K562 (cell line): ENCODE results near the gene SPTBN4. TPM values are rescaled to one million over a fixed set of nuclear protein-coding genes. Genes with fewer than 3 reads are reported as not detected.

Source experiments
- ARID3B ChIP-seq: fragments of 250-450 bp; sonication (Bioruptor Pico); IDR thresholded peaks from 2 replicates; pipeline ENCODE4 v1.4.0; 2020; ENCODE audit warnings: borderline replicate concordance
- ARNT ChIP-seq, 2 experiments: fragments of 450-650 bp; IDR thresholded peaks; 2 replicates each; pipeline ENCODE4 v1.6.1; 2016; ENCODE audit warnings: mild to moderate bottlenecking in 1 of 2
- CAMTA2 ChIP-seq: fragments of 250-450 bp; sonication (Bioruptor Pico); conservative IDR thresholded peaks from 2 replicates; pipeline ENCODE4 v1.5.1; 2022
- CTCFL ChIP-seq: IDR thresholded peaks from 2 replicates; pipeline ENCODE4 v1.6.1; 2011; ENCODE audit warnings: borderline replicate concordance, low read depth, mild to moderate bottlenecking, moderate library complexity, low read length; ENCODE audit not compliant: insufficient read depth, poor library complexity, severe bottlenecking
- EP400 ChIP-seq: fragments of 450-650 bp; IDR thresholded peaks from 2 replicates; pipeline ENCODE4 v1.6.1; 2017; ENCODE audit warnings: antibody characterized with exemption, mild to moderate bottlenecking, moderate library complexity
- GTF3C2 ChIP-seq: IDR thresholded peaks from 3 replicates; pipeline ENCODE4 v1.6.1; 2011; ENCODE audit warnings: borderline replicate concordance, mild to moderate bottlenecking, moderate library complexity; ENCODE audit not compliant: insufficient read length; ENCODE audit errors: extremely low read depth
- HCFC1 ChIP-seq: IDR thresholded peaks from 2 replicates; pipeline ENCODE4 v1.6.1; 2012; ENCODE audit warnings: low read depth, low read length, improper control_type of control experiment
- HDAC2 ChIP-seq: fragments of 450-650 bp; IDR thresholded peaks from 2 replicates; pipeline ENCODE4 v1.6.1; 2016; ENCODE audit warnings: mild to moderate bottlenecking
- KDM1A ChIP-seq, 2 experiments: fragments of 450-650 bp; IDR thresholded peaks; 2 replicates each; pipeline ENCODE4 v1.6.1; 2016; ENCODE audit warnings: mild to moderate bottlenecking in 2 of 2
- NCOA6 ChIP-seq: fragments of 450-650 bp; IDR thresholded peaks from 2 replicates; pipeline ENCODE4 v1.6.1; 2017; ENCODE audit warnings: mild to moderate bottlenecking
- POLR2AphosphoS5 ChIP-seq: IDR thresholded peaks from 2 replicates; pipeline ENCODE4 v1.6.1; 2011; ENCODE audit warnings: mild to moderate bottlenecking, low read depth, low read length, moderate library complexity; ENCODE audit not compliant: control insufficient read depth, insufficient read depth
- POLR2G ChIP-seq: fragments of 200-400 bp; formaldehyde crosslinking; IDR thresholded peaks from 2 replicates; pipeline ENCODE4 v1.6.1; 2017; ENCODE audit warnings: low read depth, mild to moderate bottlenecking, antibody characterized with exemption, low read length, moderate library complexity
- SAP30 ChIP-seq: fragments of 200-600 bp; sonication (generic); IDR thresholded peaks from 2 replicates; pipeline ENCODE4 v1.6.1; 2012; ENCODE audit warnings: borderline replicate concordance, low read depth, mild to moderate bottlenecking, moderate library complexity, low read length, control low read depth, inconsistent platforms; ENCODE audit not compliant: insufficient read depth, poor library complexity, severe bottlenecking
- SNIP1 ChIP-seq: fragments of 450-650 bp; IDR thresholded peaks from 2 replicates; pipeline ENCODE4 v1.7.1; 2017; ENCODE audit warnings: low read depth, mild to moderate bottlenecking
- SOX6 ChIP-seq: fragments of 450-650 bp; IDR thresholded peaks from 2 replicates; pipeline ENCODE4 v1.6.1; 2014; ENCODE audit warnings: mild to moderate bottlenecking
- TFE3 ChIP-seq: fragments of 450-650 bp; formaldehyde crosslinking; IDR thresholded peaks from 2 replicates; pipeline ENCODE4 v1.4.0; 2020; ENCODE audit warnings: mild to moderate bottlenecking, mixed read lengths
- ZBTB7A ChIP-seq: IDR thresholded peaks from 2 replicates; pipeline ENCODE4 v1.6.1; 2011; ENCODE audit warnings: low read depth, mild to moderate bottlenecking, low read length, moderate library complexity, borderline replicate concordance; ENCODE audit not compliant: control insufficient read depth
- ZNF311 ChIP-seq: fragments of 250-450 bp; sonication (Bioruptor Pico); IDR thresholded peaks from 2 replicates; pipeline ENCODE4 v1.4.0; 2020; ENCODE audit warnings: mild to moderate bottlenecking, moderate library complexity
- ZNF408 ChIP-seq: fragments of 250-450 bp; sonication (Bioruptor Pico); IDR thresholded peaks from 2 replicates; pipeline ENCODE4 v1.4.0; 2020; ENCODE audit warnings: low read depth, mild to moderate bottlenecking, moderate library complexity
- ZSCAN29 ChIP-seq: fragments of 450-650 bp; IDR thresholded peaks from 2 replicates; pipeline ENCODE4 v1.6.1; 2017
- polyA plus RNA-seq, 8 experiments: library from polyadenylated mRNA; depleted of rRNA in 4 of 8; stranded (reverse) in 5 of 8; unstranded in 3 of 8; fragments of >200 nt; fragmentation: Nextera tagmentation in 2 of 8; fragmentation: Illumina TruSeq in 1 of 8; extraction: Ambion mirVana in 2 of 8; extraction: Trizol in 1 of 8; gene quantifications; 2 replicates each; pipeline versions ENCODE4 v1.2.1 to v1.2.3, GENCODE V29; 2011 to 2014; ENCODE audit warnings: inconsistent platforms in 1 of 8, missing spikeins in 1 of 8
- total RNA-seq, 7 experiments: library from RNA; depleted of rRNA in 6 of 7; stranded (reverse); fragments of >200 nt in 6 of 7; fragmentation: Illumina TruSeq in 2 of 7; extraction: Trizol in 2 of 7; gene quantifications; 2 replicates each; pipeline versions ENCODE4 v1.2.1 to v1.2.3, GENCODE V29; 2011 to 2021; ENCODE audit warnings: low replicate concordance in 1 of 7

Gene SPTBN4
- total and polyA plus RNA-seq, 9 of the 15 experiments (the other 6 are each of a cell fraction or from before 2014, with no cell fraction given) = 0.01 to 1.5 (median 0.86) TPM

- TF ChIP-seq NCOA6 (no peak), ZNF311 (CRISPR knock-in tag) (no peak), ZBTB7A (peak; percentile 87; the same call in 1 of the 2 replicates), TFE3 (no peak), EP400 (no peak), HDAC2 (0 out of 2 replicates have a peak, but pooled peaks have one; percentile 31), CTCFL (no peak), ZSCAN29 (no peak), ARID3B (CRISPR knock-in tag) (no peak), ARNT (IDR thresholded peaks at IDR 0.05) (no peak), SAP30 (no peak), ZNF408 (CRISPR knock-in tag) (no peak), CAMTA2 (CRISPR knock-in tag) (no peak), POLR2AphosphoS5 (no peak), HCFC1 (no peak), SOX6 (no peak), SNIP1 (no peak), GTF3C2 (peak; percentile 37), KDM1A (IDR thresholded peaks at IDR 0.05) (peak in 1 of 2 experiments; percentile 16; a peak in 2 of 4 replicates), POLR2G (0 out of 2 replicates have a peak, but pooled peaks have one; percentile 15)
Observed at GRCh38 chr19:40567750-40568494, 101.1 kb downstream of the SPTBN4 start (continued).
